HCT116 (cell line): Measurements from ENCODE around the gene SPTB.

Source experiments
- EZH2 ChIP-seq: fragments of 200-600 bp; sonication (generic); IDR thresholded peaks from 2 replicates; pipeline ENCODE4 v1.6.1; 2017; ENCODE audit warnings: antibody characterized with exemption, mixed run types
- POLR2A ChIP-seq: IDR thresholded peaks from 2 replicates; pipeline ENCODE4 v1.7.0; 2011; ENCODE audit warnings: borderline replicate concordance; ENCODE audit not compliant: insufficient read depth, insufficient read length; ENCODE audit errors: extremely low read depth
- TF ChIP-seq, protein P1 (sequence below), 3 experiments: fragments of 200-600 bp in 1 of 3; sonication (generic) in 1 of 3; IDR thresholded peaks in 2 of 3; conservative IDR thresholded peaks in 1 of 3; 2 replicates each; pipeline ENCODE4 v1.5.1; 2012 to 2017; ENCODE audit warnings: low read depth in 2 of 3, low read length in 2 of 3, antibody characterized with exemption in 1 of 3, borderline replicate concordance in 1 of 3, control low read depth in 1 of 3, mild to moderate bottlenecking in 1 of 3, mixed read lengths in 1 of 3, mixed run types in 1 of 3, moderate library complexity in 1 of 3; ENCODE audit not compliant: insufficient read depth in 1 of 3

DNA sequence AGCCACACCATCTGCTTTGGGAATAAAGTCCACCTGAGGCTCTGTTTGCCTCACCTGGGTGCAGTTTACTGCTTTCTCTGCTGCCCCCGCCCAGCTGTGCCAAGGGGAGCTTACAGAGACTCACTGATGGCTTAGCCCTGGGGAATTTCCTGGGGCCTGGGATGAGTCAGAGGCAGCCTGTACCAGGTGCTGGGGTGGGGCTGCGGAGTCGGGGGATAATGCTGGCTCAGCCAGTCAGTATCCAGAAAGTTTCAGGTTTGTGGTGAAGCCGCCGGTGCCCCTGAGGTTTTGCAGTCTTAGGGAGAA, 153.2 kb downstream of the SPTB start:
- TF ChIP-seq POLR2A, result no peak
- TF ChIP-seq EZH2, result no peak
- TF ChIP-seq, protein P1, sequence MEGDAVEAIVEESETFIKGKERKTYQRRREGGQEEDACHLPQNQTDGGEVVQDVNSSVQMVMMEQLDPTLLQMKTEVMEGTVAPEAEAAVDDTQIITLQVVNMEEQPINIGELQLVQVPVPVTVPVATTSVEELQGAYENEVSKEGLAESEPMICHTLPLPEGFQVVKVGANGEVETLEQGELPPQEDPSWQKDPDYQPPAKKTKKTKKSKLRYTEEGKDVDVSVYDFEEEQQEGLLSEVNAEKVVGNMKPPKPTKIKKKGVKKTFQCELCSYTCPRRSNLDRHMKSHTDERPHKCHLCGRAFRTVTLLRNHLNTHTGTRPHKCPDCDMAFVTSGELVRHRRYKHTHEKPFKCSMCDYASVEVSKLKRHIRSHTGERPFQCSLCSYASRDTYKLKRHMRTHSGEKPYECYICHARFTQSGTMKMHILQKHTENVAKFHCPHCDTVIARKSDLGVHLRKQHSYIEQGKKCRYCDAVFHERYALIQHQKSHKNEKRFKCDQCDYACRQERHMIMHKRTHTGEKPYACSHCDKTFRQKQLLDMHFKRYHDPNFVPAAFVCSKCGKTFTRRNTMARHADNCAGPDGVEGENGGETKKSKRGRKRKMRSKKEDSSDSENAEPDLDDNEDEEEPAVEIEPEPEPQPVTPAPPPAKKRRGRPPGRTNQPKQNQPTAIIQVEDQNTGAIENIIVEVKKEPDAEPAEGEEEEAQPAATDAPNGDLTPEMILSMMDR (IDR thresholded peaks at IDR 0.05 in 2 of 3, conservative IDR thresholded peaks at IDR 0.05 in 1 of 3; ENCODE audit: borderline replicate concordance in 1 of 3, insufficient read depth in 1 of 3, low read depth in 2 of 3, low read length in 2 of 3), result no peak
